CD1c-positive myeloid dendritic cell (primary cell): ENCODE results near the gene ZNF536.

ENCODE experiments used
- DNase-seq: peaks from one replicate; pipeline ENCODE4 v3.0.0-alpha.2; 2016; ENCODE audit errors: extremely low spot score

Gene ZNF536

DNA sequence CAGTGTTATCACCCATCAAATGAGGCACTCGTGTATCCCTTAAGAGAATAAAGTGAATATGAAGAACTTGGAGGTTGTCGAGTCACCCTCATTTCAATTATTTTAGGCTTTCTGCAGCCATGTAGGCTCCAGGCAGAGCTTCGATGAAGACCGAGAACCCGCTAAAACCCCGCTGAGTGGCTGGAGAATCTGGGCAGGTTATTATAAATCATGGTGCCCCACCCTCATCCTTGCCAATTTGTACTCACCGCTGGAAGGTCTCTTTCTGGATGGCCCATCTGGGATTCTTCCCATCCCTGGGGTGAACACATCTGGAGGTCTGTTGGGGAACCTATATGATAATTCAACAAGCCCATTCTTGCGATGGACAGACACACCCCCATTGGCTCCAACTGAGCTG is 190.8 kb downstream of the ZNF536 start:
- no peak for DNase-seq

DNA sequence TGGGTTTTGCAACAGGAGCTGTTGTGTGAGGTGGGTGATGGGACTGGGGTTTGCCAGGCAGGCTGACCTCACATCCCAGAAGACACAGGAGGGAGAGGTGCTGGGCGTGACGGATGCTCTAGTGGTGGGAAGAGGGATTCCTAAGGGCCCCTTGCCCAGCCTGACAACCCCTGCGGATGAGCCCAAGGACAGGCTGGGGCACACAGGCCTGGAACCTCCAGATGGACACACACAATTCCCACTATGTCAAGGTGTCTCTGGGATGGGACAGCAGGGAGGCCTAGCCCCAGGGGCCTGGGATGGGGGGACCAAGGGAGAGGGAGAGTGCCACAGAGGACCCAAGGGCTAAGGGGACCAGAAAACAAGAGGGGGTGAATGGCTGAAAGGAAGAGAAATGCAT is 191.5 kb downstream of the ZNF536 start:
- no peak for DNase-seq

DNA sequence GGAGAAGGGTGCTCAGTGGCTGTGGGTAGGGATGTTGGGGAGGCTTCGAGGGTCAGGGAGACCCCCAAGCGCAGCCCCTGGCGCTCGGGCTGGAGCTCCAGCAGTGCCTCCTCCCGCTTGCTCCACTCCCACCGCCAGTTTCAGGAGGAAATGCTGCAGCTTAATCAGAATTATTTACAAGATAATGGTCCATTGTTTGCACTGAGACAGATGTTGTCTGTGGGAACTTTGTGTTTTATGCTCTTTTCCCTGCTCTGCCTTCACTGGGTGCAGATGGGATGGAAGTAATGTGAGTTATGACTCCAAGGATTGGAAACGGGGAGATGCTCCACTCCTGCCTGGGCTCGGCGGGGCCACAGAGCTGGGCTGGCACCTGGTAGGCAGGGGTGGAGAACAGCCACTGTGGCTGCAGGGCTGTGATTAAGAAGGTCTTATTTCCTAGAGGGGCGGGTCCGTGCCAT is 192.4 kb downstream of the ZNF536 start:
- DNase-seq: no peak

DNA sequence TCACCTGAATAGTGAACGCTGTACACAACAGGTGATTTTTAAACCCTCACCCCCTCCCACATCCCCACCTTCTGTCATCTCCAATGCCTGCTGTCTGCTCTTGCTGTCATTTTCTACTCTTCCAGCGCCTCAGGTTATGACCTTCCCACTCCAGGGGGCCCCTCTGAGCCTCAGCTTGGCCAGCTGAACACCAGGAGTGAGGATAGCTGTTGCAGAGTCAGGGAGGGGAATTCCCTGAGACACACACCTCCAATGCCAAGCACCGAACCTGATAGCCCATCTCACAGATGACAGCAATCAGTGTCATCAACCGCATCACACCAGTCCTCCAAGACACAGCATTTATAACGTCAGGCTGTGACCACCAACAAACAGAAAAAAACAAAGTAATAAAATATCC is 193.5 kb downstream of the ZNF536 start:
- DNase-seq: no peak

DNA sequence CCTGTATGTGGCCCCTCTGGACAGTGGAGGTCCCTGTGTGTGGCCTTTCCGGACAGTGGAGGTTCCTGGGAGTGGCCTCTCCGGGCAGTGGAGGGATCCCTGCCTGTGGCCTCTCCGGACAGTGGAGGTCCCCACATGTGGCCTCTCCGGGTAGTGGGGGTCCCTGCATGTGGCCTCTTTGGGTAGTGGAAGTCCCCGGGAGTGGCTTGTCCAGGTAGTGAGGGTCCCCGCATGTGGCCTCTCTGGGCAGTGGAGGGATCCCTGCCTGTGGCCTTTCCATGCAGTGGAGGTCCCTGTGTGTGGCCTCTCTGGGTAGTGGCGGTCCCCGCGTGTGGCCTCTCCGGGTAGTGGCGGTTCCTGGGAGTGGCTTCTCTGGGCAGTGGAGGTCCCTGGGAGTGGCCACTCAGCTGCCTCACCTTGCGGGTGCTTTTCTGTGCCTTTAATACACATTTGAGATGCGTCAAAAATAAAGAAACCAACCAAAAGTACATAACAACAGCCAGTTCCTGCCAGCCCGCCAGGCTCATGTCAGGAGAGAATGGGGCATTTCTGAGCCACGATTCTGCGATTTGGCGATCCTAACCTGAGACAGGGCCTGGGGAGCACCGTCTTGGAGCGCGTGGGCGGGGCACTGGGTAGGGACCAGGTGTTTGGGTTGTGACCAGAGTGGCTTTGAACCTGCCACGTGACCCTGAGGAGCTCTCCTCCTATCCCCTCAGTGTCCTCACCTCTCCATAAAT is 194.7 kb downstream of the ZNF536 start:
- no peak for DNase-seq

DNA sequence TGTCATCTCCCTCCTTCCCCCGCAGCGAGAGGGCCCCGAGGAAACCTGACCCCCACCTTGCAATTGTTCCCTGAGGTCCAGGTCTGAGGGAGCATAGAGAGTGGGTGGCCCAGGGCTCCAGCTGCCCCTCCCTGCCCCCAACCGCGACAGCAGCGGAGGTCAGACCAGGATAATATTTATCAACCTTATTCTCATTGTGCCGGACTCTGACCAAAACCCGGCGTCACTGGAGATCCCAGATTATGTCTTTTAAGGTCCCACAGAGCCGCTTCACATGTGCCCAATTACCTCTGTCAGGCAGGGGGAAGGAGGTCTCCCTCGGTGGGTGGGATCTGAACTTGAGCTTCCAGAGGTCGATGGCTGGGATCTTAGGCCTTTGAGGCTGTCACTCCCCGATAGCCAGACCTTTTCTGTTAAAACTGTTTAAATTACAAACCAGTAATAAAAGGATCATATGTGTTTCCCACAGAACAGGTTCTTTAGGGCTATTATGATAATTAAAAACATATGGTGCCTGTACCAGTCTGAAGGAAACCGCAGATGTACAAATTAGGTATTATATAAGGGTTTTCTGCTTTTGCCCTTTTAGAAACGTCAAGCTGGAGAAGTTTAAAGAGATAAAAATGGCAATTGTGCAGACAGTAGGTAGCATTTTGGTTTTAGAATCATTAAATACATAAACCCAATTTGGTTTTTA is 195.5 kb downstream of the ZNF536 start:
- DNase-seq: no peak

DNA sequence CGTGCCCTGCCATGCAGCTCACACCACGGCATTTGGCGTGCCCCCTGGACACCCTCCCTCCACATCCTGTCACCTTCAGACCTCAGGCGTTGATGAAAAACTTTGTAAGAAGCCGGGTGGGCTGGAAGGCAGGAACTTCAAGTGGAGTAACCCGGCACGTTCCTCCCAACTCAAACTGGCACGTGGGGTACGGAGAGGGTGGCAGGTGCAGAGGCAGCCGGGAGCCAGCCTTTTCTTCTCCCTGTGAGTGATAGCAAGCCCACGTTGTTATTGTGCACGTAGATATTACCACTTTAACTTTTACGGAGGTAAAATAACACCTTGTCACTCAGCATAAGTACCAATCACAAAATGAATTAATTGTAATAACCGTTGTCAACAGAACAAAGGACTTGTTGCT is 198.0 kb downstream of the ZNF536 start:
- DNase-seq: no peak

DNA sequence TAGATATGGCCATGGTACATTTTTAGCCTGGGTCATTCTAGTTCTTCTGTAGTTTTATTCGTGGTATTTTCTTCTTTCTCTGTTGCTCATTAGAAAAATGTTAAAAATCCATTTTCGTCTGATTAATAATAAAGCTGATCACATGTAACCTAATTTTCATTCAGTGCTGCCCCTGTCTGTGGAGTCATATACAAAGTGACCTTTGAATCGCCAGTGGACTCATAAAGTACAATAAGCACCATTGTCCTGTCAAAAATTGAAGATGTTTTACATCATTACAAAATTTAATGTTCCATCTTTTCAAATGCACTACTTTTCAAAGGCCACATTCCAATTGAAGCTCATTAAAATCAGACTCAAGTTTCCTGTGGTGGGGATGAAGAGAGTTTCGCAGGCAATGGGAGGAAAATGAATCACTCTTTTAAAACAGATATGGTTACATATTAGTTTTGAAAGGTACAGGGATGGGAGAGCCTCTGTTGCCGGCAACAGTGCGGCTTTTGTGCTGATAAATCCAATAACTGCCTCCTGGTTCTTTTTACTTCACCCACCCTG is 205.4 kb downstream of the ZNF536 start:
- no peak for DNase-seq

DNA sequence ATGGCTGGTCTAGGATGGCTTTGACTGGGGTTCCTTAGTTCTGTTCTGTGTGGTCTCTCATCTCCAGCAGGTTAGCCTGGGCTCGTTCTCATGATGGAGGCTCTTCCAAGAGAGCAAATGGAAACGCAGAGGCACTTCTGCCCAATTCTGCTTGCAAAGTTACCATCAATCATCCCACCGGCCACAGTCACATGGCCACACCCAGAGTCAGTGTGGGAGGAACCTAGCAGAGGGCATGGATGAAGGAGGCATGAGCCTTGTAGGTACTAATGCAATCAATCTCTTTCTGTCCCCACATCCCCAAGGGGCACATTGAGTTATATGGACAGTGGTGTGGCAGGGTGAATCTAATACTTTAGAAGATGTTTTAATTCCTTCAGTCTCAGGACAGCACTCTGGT is 207.2 kb downstream of the ZNF536 start:
- DNase-seq: no peak

DNA sequence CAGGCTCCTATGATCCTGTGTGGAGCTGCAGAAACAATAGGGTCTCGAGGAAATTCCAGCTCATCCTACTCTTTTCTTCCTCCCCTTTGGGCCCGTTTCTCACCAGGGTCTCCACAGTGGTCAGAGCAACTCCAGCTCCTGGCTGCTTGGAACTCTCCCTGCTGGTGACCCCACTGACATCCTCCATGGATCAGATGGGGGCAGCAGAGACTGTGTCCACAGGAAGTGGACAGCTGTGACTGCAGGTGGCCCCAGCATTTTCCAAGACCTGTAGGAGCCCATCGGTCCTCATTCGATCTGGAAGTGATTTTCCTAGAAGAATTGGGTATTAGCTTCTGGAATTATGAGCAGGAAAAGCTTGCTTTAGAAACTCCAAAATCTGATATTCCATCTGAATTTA is 208.5 kb downstream of the ZNF536 start:
- DNase-seq: no peak

DNA sequence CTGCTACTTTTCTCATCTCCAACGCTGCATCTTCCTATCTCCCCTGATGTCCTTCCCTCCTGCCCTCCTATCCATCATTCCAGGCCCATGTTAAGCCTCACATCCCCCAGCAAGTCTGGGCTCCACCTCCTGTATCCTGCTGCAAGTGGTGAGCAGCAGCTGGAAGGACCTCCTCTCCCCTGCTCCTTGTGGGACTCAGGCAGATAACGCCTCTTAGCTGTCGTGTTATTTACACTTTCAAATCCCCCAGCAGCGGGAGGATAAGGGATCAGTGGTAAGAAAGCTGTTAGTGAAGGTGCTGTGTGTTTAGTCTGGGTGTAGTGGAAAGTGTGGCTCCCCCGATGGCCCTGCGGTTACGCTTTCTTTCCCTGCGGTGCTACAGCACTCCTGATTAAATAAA is 211.9 kb downstream of the ZNF536 start:
- no peak for DNase-seq

DNA sequence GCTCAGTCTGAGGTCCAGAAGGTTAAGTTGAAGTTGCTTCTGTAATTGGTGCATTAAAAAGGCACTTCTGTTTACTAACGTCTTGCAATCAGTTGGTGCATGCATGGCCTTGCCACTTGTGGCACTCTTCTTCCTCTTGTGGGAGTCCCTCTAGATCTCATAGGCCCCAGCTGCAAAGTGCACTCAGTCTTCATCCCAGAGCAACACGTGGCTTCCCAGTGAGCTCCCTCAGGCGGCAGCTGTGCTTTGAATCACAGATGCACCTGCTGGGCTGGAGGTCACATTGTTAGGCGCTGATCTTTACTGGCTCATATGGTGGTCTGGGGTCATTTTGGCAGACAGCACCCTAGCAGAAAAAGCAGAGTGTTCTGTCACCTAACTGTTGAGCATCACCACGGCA is 215.7 kb downstream of the ZNF536 start:
- DNase-seq: no peak

DNA sequence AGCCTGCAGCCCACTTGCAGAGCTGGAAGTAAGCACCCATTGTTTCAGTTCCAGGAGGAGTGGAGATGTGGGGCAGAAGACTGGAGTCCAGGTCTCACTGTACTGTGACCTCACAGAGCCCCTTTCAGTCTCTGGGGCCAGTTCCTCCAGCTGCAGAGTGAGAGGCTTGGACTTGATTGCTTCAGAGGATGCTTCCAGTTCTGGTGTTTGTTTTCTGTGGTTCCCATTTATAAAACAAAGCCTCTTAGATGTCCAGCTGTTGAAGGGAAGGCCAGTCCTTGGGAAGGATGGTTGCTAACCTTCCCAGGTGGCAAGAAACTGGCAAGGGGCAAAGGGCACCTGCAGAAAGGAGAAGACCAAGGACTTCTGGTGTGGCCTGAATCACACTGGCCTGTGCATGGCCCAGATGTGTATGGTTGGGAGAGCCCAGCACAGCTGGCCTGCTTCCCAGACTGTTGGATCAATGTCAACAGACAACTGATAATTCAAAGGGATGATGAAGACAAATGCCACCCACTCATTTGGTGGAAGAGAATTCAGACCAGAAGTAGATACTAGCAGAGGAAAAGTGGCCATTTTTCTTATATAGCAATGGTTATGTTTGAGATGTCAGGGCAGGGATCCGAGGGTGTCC is 218.5 kb downstream of the ZNF536 start:
- no peak for DNase-seq

DNA sequence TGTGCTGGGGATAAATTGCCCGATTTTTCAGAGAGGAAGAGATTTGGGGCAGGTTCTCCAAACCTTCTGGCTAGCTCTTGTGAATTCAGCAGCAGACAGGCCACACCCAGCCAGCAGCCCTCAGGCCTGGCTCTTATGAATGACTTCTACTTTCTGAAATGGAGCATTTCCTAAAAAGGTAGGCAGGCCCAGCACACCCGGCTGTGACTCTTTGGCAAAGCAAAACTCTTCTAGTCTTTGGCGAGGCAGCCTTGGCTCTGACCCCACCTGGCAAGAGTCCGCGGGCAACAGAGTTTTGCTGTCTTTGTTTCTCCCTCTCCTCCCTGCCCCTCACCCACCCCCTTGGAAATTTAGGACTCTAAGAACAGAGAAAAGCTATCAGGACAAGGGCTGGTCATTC is 221.2 kb downstream of the ZNF536 start:
- DNase-seq: no peak

DNA sequence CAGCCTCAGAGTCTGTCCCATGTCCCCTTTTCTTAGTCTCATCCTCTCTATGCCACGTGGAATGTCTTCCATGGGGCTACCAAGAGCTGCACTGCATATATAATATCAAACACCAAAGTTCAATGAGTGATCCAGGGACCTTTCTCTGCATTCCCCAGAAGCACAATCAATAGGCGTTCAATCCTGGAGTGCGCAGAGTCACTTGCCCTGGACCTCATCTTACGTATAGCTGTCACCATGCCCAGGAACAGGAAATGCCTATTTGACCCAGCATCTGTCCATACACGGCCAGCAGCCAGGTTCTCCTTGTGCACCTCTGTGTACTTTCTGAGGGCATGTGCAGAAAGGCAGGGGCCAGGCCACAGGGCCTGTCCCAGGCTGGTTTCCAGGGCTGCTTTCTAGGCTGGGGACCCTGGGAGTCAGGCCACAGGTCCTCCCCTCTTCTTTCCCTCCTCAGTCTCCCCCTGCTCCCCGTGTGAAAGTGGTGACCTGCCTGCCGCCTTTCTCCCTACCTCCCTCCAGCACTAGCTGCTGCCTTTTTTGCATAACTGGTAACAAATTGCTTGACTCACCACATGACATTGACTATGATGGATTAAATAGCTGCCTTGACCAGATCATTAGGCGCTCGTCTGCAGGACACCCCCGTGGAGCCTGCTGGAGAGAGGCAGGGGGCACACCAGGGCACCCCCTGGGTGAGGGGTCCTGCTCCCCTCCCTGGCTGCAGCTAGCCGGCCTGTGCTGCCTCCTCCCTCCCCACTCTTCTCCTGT is 222.0 kb downstream of the ZNF536 start:
- DNase-seq: no peak

DNA sequence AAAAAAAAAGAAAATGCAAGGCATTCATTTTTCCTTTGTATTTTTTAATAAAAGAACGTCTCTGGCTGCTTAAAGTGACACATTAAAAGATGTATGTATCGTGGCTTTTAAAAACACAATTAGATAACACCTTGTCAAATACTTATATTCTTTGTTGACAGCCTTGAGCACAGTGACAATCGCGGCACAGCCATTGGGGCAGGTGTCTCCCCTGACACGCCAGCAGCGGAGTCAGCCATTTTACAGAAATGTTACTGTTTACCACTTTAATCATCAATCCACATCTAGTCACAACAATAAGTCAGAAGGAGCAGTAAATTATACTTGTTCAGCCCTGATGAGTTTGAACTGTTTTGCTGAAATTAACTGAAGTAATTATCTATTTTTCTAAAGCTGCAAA is 224.1 kb downstream of the ZNF536 start:
- no peak for DNase-seq

DNA sequence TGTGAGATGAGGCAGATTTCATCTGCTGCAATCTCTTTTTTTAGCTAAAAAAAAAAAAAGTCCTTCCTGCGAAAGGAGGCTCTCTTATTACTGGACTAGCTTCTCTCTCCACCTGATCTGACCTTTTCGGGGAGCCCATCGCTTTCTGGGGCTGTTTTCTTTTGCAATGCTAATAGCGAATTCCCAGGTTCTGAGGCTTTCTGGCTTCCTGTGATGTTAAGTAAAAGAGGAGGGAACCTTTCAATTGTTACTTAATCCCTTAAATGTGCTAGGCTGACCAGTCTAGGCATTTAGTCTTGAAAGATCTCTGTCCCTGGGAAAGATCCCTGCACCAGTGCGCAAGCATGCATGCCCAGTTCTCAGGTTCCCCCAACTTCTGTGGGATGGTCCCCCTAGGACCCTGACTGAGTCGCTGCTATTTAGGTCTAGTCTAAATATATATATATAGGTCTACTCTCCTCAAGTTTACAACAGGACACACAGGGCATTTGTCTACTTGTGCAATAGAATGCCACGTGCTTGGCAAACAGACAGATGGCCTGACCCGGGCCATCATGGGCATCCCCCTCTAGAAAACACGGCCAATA is 224.7 kb downstream of the ZNF536 start:
- DNase-seq: no peak

DNA sequence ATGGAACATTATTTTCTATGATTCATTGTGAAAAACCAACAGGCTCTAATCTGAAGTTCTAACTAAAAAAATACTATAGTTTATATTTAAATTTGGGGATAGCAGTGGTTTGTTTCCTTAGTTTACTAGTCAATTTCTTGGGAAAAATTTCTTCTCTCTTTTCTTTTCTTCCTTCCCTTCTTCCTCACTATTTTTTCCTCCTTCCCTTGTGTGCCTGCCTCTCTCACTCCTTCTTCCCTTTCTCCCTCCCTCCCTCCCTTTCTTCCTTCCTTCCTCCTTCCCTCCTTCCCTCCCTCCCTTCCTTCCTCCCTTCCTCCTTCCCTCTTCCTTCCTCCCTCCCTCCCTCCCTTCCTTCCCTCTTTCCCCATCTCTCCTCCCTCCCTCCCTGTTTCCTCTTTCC is 226.5 kb downstream of the ZNF536 start:
- no peak for DNase-seq

DNA sequence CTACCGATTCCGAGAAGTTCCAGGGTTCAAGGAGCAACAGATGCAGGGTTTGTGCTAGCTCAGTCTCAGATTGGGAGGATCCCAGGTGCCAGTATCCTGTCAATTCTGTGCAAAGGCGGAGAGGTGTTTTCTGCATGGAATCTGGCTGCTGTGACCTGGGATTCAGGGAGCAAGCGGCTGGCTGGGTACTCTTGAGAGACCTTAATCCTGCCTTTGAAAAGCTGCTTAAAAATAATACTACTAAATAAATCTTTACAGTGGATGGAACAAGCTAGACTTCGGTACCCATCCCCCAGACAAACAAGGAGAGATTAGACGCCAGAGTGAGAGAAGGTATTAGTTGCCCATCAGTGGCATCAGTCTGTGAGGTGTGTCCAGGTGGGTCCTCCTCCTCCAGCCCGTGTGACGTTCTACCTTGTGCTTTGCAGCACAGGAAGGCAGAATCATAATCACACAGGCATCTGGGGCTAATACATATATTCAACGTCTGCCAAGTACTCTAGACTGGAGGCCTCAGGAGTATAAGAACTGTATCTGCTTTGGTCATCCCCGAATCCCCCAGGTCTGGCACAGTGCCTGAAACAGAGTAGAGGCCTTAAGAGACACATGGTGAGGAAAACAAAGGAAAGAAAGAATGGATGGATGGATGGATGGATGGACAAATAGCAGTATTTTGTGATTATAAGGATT is 230.6 kb downstream of the ZNF536 start:
- no peak for DNase-seq

DNA sequence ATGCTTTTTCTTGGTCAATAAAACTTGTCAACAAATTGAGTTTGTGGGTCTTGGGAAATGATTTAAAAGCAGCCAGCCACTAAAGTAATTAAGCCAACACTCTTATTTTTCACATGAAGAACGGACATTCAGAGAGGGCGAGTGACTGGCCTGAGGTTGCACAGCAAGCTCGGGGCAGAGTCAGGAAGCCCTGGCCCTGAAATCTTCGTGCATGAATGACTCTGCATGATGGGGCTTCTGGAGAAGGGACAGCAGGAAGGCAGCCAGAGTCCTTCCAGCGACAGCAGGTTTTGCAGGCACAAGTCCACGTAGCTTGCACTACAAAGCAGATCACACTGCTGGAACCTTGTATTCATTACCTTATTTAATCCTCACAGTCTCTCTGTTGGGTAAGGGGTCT is 232.5 kb downstream of the ZNF536 start:
- DNase-seq: no peak

DNA sequence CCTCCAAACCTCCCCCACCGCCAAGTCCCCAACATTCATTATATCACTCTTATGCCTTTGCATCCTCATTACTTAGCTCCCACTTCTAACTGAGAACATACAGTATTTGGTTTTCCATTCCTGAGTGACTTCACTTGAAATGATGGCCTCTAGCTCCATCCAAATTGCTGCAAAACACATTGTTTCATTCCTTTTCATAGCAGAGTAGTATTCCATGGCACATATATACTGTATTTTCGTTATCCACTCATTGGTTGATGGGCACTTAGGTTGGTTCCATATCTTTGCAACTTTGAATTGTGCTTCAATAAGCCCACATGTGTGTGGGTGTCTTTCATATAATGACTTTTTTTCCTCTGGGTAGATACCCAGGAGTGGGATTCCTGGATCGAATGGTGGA is 233.1 kb downstream of the ZNF536 start:
- no peak for DNase-seq
